Type B pancreatic cell (in vitro differentiated cells): ENCODE data around the gene PLD5. TPM values are rescaled to one million over a fixed set of nuclear protein-coding genes. Genes with fewer than 3 reads are reported as not detected.

Experiments
- DNase-seq: peaks from one replicate; pipeline ENCODE4 v3.0.0; 2021; ENCODE audit warnings: mixed read lengths; ENCODE audit not compliant: unreplicated experiment; ENCODE audit errors: extremely low spot score
- H3K27ac Mint-ChIP-seq: 2 replicates; pipeline ENCODE4 v1.8.0; 2021; ENCODE audit warnings: mild to moderate bottlenecking, mixed read lengths
- H3K27me3 Mint-ChIP-seq: 2 replicates; pipeline ENCODE4 v1.8.0; 2021; ENCODE audit warnings: mixed read lengths
- H3K36me3 Mint-ChIP-seq: 2 replicates; pipeline ENCODE4 v1.8.0; 2021; ENCODE audit warnings: mixed read lengths
- H3K4me1 Mint-ChIP-seq: one replicate; pipeline ENCODE4 v1.8.0; 2021; ENCODE audit warnings: mixed read lengths; ENCODE audit not compliant: unreplicated experiment
- H3K4me3 Mint-ChIP-seq: 2 replicates; pipeline ENCODE4 v1.8.0; 2021; ENCODE audit warnings: mild to moderate bottlenecking, mixed read lengths
- H3K9me3 Mint-ChIP-seq: 2 replicates; pipeline ENCODE4 v1.8.0; 2021; ENCODE audit warnings: mixed read lengths
- CTCF ChIP-seq: fragments of 200-600 bp; sonication (generic); conservative IDR thresholded peaks from 2 replicates; pipeline ENCODE4 v1.5.0; 2021; ENCODE audit warnings: antibody characterized with exemption, mild to moderate bottlenecking
- total RNA-seq: library from RNA; stranded (reverse); gene quantifications from 2 replicates; pipeline ENCODE4 v1.2.1, GENCODE V29; 2021; ENCODE audit warnings: low replicate concordance

Gene PLD5
- total RNA-seq, 1 donor from 2014 or later = 2.6 TPM

DNA sequence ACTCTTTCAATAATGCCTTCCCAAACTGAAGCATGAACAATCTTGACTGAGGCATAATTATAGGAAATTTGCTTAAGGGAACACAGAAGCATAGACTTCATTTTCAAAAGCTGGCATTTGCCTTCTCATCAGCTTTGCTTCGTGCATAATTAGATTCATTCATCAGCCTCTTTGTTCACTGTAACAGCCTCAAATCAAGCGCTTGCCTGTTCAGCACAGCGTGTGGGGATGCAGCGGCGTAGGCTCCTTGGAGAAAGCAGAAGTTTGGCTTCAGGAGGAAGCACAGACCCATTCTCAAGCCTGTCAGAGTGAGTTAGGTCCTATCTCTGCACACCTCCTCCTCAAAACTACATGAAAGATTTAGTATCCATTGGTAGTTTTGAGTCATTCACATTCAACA is 279.2 kb downstream of the PLD5 start:
- H3K27ac Mint-ChIP-seq = no peak overlapping the region
- no peak for TF ChIP-seq CTCF
- no peak overlapping the region for H3K4me3 Mint-ChIP-seq

GRCh38 chr1:242243472-242243871 is 281.0 kb downstream of the PLD5 start:
- Mint-ChIP-seq H3K4me3 (no peak overlapping the region), H3K27me3 (no peaks in the 10 kb centered on the region), H3K36me3 (no peaks in the 10 kb centered on the region), H3K27ac (no peak overlapping the region), H3K4me1 (peaks cover 6% of the 10 kb centered on the region), H3K9me3 (no peaks in the 10 kb centered on the region)
- no peak for TF ChIP-seq CTCF
- no peak for DNase-seq

More for the DNA sequence above, 279.2 kb downstream of the PLD5 start:
- Mint-ChIP-seq H3K36me3 (no peaks in the 10 kb centered on the region), H3K4me1 (peaks cover 6% of the 10 kb centered on the region), H3K27me3 (no peaks in the 10 kb centered on the region), H3K9me3 (no peaks in the 10 kb centered on the region)
- no peak for DNase-seq

DNA sequence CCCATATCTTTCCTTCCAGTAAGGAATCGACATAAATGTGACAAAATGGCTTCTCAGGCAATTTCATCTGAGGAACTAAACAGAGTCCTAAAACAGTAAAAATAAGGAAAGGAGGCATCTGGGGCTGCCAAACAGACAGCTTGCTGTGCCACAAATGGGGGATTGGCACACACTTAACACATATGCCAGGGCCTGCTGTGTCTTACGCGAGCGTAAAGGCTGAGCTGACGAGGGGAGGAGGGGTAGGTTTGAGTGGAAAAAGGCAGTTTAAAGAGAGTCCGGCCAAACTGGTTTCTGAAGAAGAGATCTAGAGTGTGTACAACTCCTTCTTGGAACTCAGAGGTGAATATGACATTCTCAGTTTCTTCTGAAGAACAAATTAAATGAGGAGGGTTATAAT is 281.5 kb downstream of the PLD5 start:
- Mint-ChIP-seq H3K9me3 (no peaks in the 10 kb centered on the region), H3K27ac (no peak overlapping the region), H3K4me3 (no peak overlapping the region), H3K27me3 (no peaks in the 10 kb centered on the region), H3K4me1 (peaks cover 6% of the 10 kb centered on the region), H3K36me3 (no peaks in the 10 kb centered on the region)
- TF ChIP-seq CTCF = no peak
- DNase-seq = no peak

GRCh38 chr1:242241936-242242335 is 282.6 kb downstream of the PLD5 start:
- Mint-ChIP-seq H3K27me3 (no peaks in the 10 kb centered on the region), H3K36me3 (no peaks in the 10 kb centered on the region), H3K4me1 (peaks cover 6% of the 10 kb centered on the region), H3K4me3 (no peak overlapping the region), H3K27ac (no peak overlapping the region), H3K9me3 (no peaks in the 10 kb centered on the region)
- no peak for TF ChIP-seq CTCF
- no peak for DNase-seq

- no peak overlapping the region for H3K4me3 Mint-ChIP-seq
- H3K4me1 Mint-ChIP-seq = peaks cover 4% of the 10 kb centered on the region
- no peak for TF ChIP-seq CTCF
- DNase-seq = no peak
- H3K27me3 Mint-ChIP-seq = no peaks in the 10 kb centered on the region
- H3K27ac Mint-ChIP-seq = no peak overlapping the region
- H3K36me3 Mint-ChIP-seq = no peaks in the 10 kb centered on the region
- H3K9me3 Mint-ChIP-seq = no peaks in the 10 kb centered on the region
Measured at GRCh38 chr1:242240691-242241090, 283.8 kb downstream of the PLD5 start.

DNA sequence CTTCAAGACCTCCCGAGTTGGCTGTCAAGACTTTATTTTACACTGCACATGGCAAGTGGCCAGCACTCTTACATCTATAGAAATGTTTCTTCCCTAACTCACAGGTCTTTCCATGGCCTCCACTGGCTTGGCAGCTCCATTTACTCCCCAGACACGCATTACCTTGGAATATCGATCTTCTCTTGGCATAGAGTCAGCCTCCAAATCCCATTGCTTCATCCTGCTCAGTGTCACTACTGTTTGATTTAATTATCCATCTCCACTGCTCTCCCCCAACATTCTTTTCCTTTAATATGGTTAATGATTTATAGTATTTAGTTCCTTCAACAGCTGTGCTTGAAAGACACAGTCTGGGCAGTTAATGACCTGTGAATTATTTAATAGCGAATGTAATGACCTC is 284.4 kb downstream of the PLD5 start:
- no peak for TF ChIP-seq CTCF
- no peaks in the 10 kb centered on the region for H3K4me1 Mint-ChIP-seq
- no peak overlapping the region for H3K27ac Mint-ChIP-seq
- H3K9me3 Mint-ChIP-seq = no peaks in the 10 kb centered on the region
- no peaks in the 10 kb centered on the region for H3K36me3 Mint-ChIP-seq
- no peak for DNase-seq
- H3K4me3 Mint-ChIP-seq = no peak overlapping the region
- peaks cover 4% of the 10 kb centered on the region for H3K27me3 Mint-ChIP-seq
